GM12878 (cell line): ENCODE data around the gene TMEM45A. TPM values are rescaled to one million over a fixed set of nuclear protein-coding genes. Genes with fewer than 3 reads are reported as not detected.
A peak's percentile ranks its signal among the peaks of the same experiment; 100 is the strongest.

Source experiments
- ATAC-seq: fragments of 200-7000 bp; cut with Tn5 transposase; 3 replicates; pipeline ENCODE4 v1.9.1; 2020; ENCODE audit warnings: mild to moderate bottlenecking, moderate library complexity
- BruUV-seq: library from RNA; stranded (reverse); fragments of 400-500 nt; replicated peaks from 2 replicates; lab custom pipeline; 2021; lab: Mats Ljungman, UMichigan
- CTCF ChIA-PET: fragments of 300-600 bp; sonication (Branson Sonifier 250); formaldehyde crosslinking; extraction: SDS; loops from one replicate; lab custom pipeline; 2021; ENCODE audit warnings: inconsistent platforms; lab: Yijun Ruan, JAX
- POLR2A ChIA-PET: fragments of 350-600 bp; formaldehyde crosslinking; extraction: SDS; loops from one replicate; lab custom pipeline; 2021; ENCODE audit warnings: inconsistent platforms; lab: Charles Lee
- RAD21 ChIA-PET: fragments of 300-600 bp; sonication (Branson Sonifier 250); formaldehyde crosslinking; loops from one replicate; lab custom pipeline; 2023; ENCODE audit warnings: antibody characterized with exemption; ENCODE audit not compliant: unreplicated experiment; lab: Charles Lee
- SMC1A ChIA-PET: fragments of 300-600 bp; sonication (Branson Sonifier 250); formaldehyde crosslinking; loops from one replicate; lab custom pipeline; 2023; ENCODE audit not compliant: unreplicated experiment, uncharacterized antibody; lab: Charles Lee
- DNase-seq: peaks from one replicate; pipeline ENCODE4 v3.0.0-alpha.2; 2011; ENCODE audit warnings: low read depth, low spot score
- FAIRE-seq: peaks from 3 replicates; lab custom pipeline; 2011; peaks lifted over from hg19 to GRCh38; lab: Jason Lieb, UNC
- H2AFZ ChIP-seq: 2 replicates; pipeline ENCODE4 v1.6.0; 2011; ENCODE audit warnings: low read depth, low read length, control low read depth; ENCODE audit not compliant: control insufficient read depth
- H3K27ac ChIP-seq: 2 replicates; pipeline ENCODE4 v1.5.1; 2011; ENCODE audit warnings: control low read depth; ENCODE audit not compliant: control insufficient read depth, insufficient read depth
- H3K27me3 ChIP-seq, 2 experiments: replicated peaks in 1 of 2; 2 replicates each; pipeline versions ENCODE4 v1.6.0 to v1.6.1; 2011; ENCODE audit warnings: low read length in 1 of 2; ENCODE audit not compliant: control insufficient read depth in 2 of 2, insufficient read depth in 2 of 2
- H3K36me3 ChIP-seq, 2 experiments: 2 replicates each; pipeline ENCODE4 v1.5.1; 2011; ENCODE audit warnings: low read length in 1 of 2; ENCODE audit not compliant: control insufficient read depth in 2 of 2, insufficient read depth in 2 of 2
- H3K4me1 ChIP-seq: 2 replicates; pipeline ENCODE4 v1.6.1; 2011; ENCODE audit warnings: mild to moderate bottlenecking, low read length, moderate library complexity, mixed read lengths; ENCODE audit not compliant: control insufficient read depth, insufficient read depth
- H3K4me2 ChIP-seq: 2 replicates; pipeline ENCODE4 v1.6.0; 2011; ENCODE audit warnings: control low read depth; ENCODE audit not compliant: control insufficient read depth, insufficient read depth
- H3K4me3 ChIP-seq: fragments of 200-600 bp; sonication (generic); 2 replicates; pipeline ENCODE4 v1.5.1; 2016
- H3K79me2 ChIP-seq: 2 replicates; pipeline ENCODE4 v1.6.0; 2011; ENCODE audit warnings: low read length; ENCODE audit not compliant: control insufficient read depth, insufficient read depth
- H3K9ac ChIP-seq: 2 replicates; pipeline ENCODE4 v1.8.0; 2011; ENCODE audit warnings: low read length, control low read depth, mixed read lengths; ENCODE audit not compliant: control insufficient read depth, insufficient read depth
- H3K9me3 ChIP-seq: replicated peaks from 3 replicates; pipeline ENCODE4 v1.5.1; 2011; ENCODE audit warnings: mild to moderate bottlenecking, low read length; ENCODE audit not compliant: control insufficient read depth, insufficient read depth
- H4K20me1 ChIP-seq: 2 replicates; pipeline ENCODE4 v1.6.0; 2011; ENCODE audit not compliant: control insufficient read depth, insufficient read depth
- ATF7 ChIP-seq: fragments of 450-650 bp; IDR thresholded peaks from 2 replicates; pipeline ENCODE4 v1.6.1; 2016; ENCODE audit warnings: low read depth, mild to moderate bottlenecking
- BHLHE40 ChIP-seq, 2 experiments: fragments of 450-650 bp in 1 of 2; IDR thresholded peaks; 2 replicates each; pipeline ENCODE4 v1.6.1; 2011 to 2017; ENCODE audit warnings: low read depth in 2 of 2, borderline replicate concordance in 1 of 2, improper control_type of control experiment in 1 of 2, low read length in 1 of 2, mild to moderate bottlenecking in 1 of 2
- CBX3 ChIP-seq: fragments of 200-600 bp; sonication (generic); IDR thresholded peaks from 2 replicates; pipeline ENCODE4 v1.6.1; 2016; ENCODE audit warnings: low read depth, borderline replicate concordance
- CHD2 ChIP-seq: IDR thresholded peaks from 2 replicates; pipeline ENCODE4 v1.6.1; 2011; ENCODE audit warnings: low read depth, low read length, improper control_type of control experiment, borderline replicate concordance
- CTCF ChIP-seq, 3 experiments: IDR thresholded peaks in 2 of 3; conservative IDR thresholded peaks in 1 of 3; 2 replicates each; pipeline ENCODE4 v1.5.1; 2011; ENCODE audit warnings: low read depth in 3 of 3, low read length in 3 of 3, mild to moderate bottlenecking in 3 of 3, control low read depth in 2 of 3, moderate library complexity in 2 of 3, inconsistent platforms in 1 of 3, mixed read lengths in 1 of 3; ENCODE audit not compliant: control insufficient read depth in 2 of 3, insufficient read depth in 1 of 3; ENCODE audit errors: extremely low read depth in 1 of 3
- JUND ChIP-seq: IDR thresholded peaks from 2 replicates; pipeline ENCODE4 v1.6.1; 2012; ENCODE audit warnings: low read depth, mild to moderate bottlenecking, low read length, improper control_type of control experiment, moderate library complexity
- RAD21 ChIP-seq: IDR thresholded peaks from 2 replicates; pipeline ENCODE4 v1.6.1; 2011; ENCODE audit warnings: mild to moderate bottlenecking, low read depth, low read length, moderate library complexity; ENCODE audit not compliant: insufficient read depth
- RUNX3 ChIP-seq: IDR thresholded peaks from 2 replicates; pipeline ENCODE4 v1.6.1; 2012; ENCODE audit warnings: low read length, inconsistent platforms
- SMC3 ChIP-seq: IDR thresholded peaks from 2 replicates; pipeline ENCODE4 v1.6.1; 2011; ENCODE audit warnings: low read length, improper control_type of control experiment, borderline replicate concordance
- TAF1 ChIP-seq: IDR thresholded peaks from 2 replicates; pipeline ENCODE4 v1.6.1; 2011; ENCODE audit warnings: mild to moderate bottlenecking, low read depth, low read length, borderline replicate concordance
- YY1 ChIP-seq: IDR thresholded peaks from 2 replicates; pipeline ENCODE4 v1.6.1; 2011; ENCODE audit warnings: low read depth, mild to moderate bottlenecking, low read length
- WGBS: methylation state at CpG from one replicate; pipeline ENCODE4 v1.1.6; 2016; ENCODE audit warnings: low lambda C conversion rate; ENCODE audit not compliant: insufficient replicate concordance, insufficient coverage; ENCODE audit errors: missing lambda C conversion rate; 5-methylcytosine and 5-hydroxymethylcytosine counted together
- in situ Hi-C: fragments of 300-500 bp; cut with MboI; formaldehyde crosslinking; loops from 9 replicates; pipeline ENCODE4 v1.14.3; 2018; ENCODE audit warnings: mixed read lengths
- intact Hi-C: fragments of 100-400 bp; cut with micrococcal nuclease; formaldehyde crosslinking; loops from one replicate; pipeline ENCODE4 v1.14.2; 2022; ENCODE audit not compliant: unreplicated experiment
- polyA plus RNA-seq, 11 experiments: library from polyadenylated mRNA; depleted of rRNA in 4 of 11; unstranded in 6 of 11; stranded (reverse) in 5 of 11; fragments of >200 nt; fragmentation: Nextera tagmentation in 4 of 11; fragmentation: Illumina TruSeq in 1 of 11; extraction: Ambion mirVana in 4 of 11; extraction: Trizol in 1 of 11; gene quantifications; 1 replicate in 1 of 11; 2 replicates in 10 of 11; pipeline versions ENCODE4 v1.2.1 to v1.2.3, GENCODE V29; 2011 to 2016; ENCODE audit warnings: inconsistent platforms in 2 of 11, missing spikeins in 2 of 11, low read depth in 1 of 11
- total RNA-seq, 4 experiments: library from RNA; depleted of rRNA in 3 of 4; stranded (reverse); fragments of >200 nt in 3 of 4; fragmentation: Illumina TruSeq in 1 of 4; extraction: Trizol in 1 of 4; gene quantifications; 2 replicates each; pipeline versions ENCODE4 v1.2.1 to v1.2.3, GENCODE V29; 2013 to 2021

The TMEM45A gene
- total and polyA plus RNA-seq, 10 of the 15 experiments (the other 5 are each of a cell fraction or from before 2014, with no cell fraction given) = 0.34 to 5.3 (median 0.83) TPM

DNA sequence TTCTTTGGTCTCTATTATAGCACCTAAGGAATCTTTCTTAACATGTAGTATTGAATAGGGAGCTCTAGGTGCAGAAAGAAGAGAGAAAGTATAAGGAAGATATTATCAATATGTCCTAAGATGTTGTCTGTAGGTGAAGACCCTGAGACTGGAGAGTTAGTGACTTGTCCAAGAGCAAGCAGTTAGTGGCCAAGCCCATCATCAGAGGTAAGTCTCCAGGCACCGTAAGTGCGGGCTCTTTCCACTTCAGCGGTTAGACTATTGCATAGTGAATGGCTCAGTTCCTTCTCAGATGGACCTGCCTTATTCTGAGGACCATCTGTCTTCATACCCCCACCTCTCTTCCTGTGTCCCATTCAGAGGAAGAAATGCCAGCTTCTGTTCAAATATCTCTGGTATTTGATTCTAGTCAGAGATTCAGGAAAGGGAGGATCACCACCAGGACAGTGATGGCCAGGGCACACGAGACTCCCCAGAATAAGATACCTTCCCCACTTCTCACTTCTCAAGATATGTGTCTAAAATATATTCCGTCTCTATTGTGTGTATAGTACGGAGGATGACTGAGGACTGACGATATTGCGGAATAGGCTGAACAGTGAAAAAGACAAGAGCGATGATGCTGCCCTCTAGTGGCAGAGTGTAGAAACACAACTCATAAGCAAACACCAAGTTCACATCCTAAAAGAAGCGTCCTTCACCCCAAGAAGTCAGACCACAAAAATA, 97.9 kb downstream of the TMEM45A start:
- in situ Hi-C loops = loop anchor here (5.0 to 10.0 kb wide), 3 partner anchors 128 to 755 kb away; no protein-coding TSS in a partner anchor

More for the DNA sequence above, 97.9 kb downstream of the TMEM45A start:
- Histone ChIP-seq H3K4me1 (no peaks in the 10 kb centered on the region), H3K27ac (no peak overlapping the region), H3K9ac (no peak overlapping the region), H2AFZ (peak overlapping the region; percentile 95), H3K4me3 (no peak overlapping the region), H3K9me3 (no peaks in the 10 kb centered on the region; the same call in 1 of the 3 replicates), H3K36me3 (no peaks in the 10 kb centered on the region), H3K27me3 (no peaks in the 10 kb centered on the region), H4K20me1 (no peaks in the 10 kb centered on the region), H3K4me2 (peak overlapping the region; percentile 69; the same call in 1 of the 2 replicates), H3K79me2 (no peaks in the 10 kb centered on the region)
- WGBS = 31% methylated on average over 10 of the region's 10 CpGs
- SMC1A ChIA-PET = interaction anchor here (1.0 to 7.1 kb wide), 29 partner anchors 9 to 757 kb away, joined by 3 to 279 read pairs (median 4); partner anchors contain the start of gene NIT2
- FAIRE-seq (peak; percentile 89), ATAC-seq (peak; percentile 95), DNase-seq (peak; percentile 68)
- no TSS peak for BruUV-seq
- RAD21 ChIA-PET = interaction anchor here (0.6 to 9.5 kb wide), 20 partner anchors 10 to 758 kb away, joined by 3 to 231 read pairs (median 4); partner anchors contain the start of gene TMEM45A
- CTCF ChIA-PET = interaction anchor here (0.5 to 15.4 kb wide), 39 partner anchors 10 to 969 kb away, joined by 3 to 462 read pairs (median 4); partner anchors contain the start of genes LNP1 and TOMM70
- POLR2A ChIA-PET = interaction anchor here (0.5 to 0.8 kb wide), 2 partner anchors 128 to 261 kb away, joined by 3 to 5 read pairs; no protein-coding TSS in a partner anchor
- intact Hi-C loops = loop anchor here (1.0 to 5.0 kb wide), 6 partner anchors 45 to 792 kb away; partner anchors contain the start of genes LNP1 and TOMM70
- TF ChIP-seq BHLHE40 (IDR thresholded peaks at IDR 0.05; ENCODE audit: borderline replicate concordance in 1 of 2, low read depth in 2 of 2, low read length in 1 of 2) = 0 out of 4 replicates have a peak, but pooled peaks of 1 of the 2 experiments have one; percentile 17
- peak; percentile 77 to 91 (median 80); a peak in 5 of 6 replicates for TF ChIP-seq CTCF (IDR thresholded peaks at IDR 0.05 in 2 of 3, conservative IDR thresholded peaks at IDR 0.05 in 1 of 3; ENCODE audit: control insufficient read depth in 2 of 3, extremely low read depth in 1 of 3, insufficient read depth in 1 of 3, low read depth in 3 of 3, low read length in 3 of 3)
- TF ChIP-seq ATF7 = 0 out of 2 replicates have a peak, but pooled peaks have one; percentile 14
- no peak for TF ChIP-seq JUND
- TF ChIP-seq SMC3 = peak; percentile 98
- TF ChIP-seq RUNX3 = peak; percentile 32; the same call in 1 of the 2 replicates
- TF ChIP-seq RAD21 = peak; percentile 95
- TF ChIP-seq CBX3 = no peak
- TF ChIP-seq TAF1 = no peak
- TF ChIP-seq CHD2 = 0 out of 2 replicates have a peak, but pooled peaks have one; percentile 17
- peak; percentile 57; the same call in 1 of the 2 replicates for TF ChIP-seq YY1
